GM12872 (cell line): ENCODE results near the gene IRAK1BP1.

Source experiments
- TF ChIP-seq, protein P1 (sequence below): IDR thresholded peaks from 3 replicates; pipeline ENCODE4 v1.5.1; 2011; ENCODE audit warnings: low read depth, mild to moderate bottlenecking, low read length, moderate library complexity; ENCODE audit not compliant: insufficient read depth

Gene IRAK1BP1

GRCh38 chr6:78867370-78868040 lies at the start of gene IRAK1BP1:
TSS of gene IRAK1BP1 (plus strand) at chr6:78867551. CDS start at chr6:78867577, 26 bp downstream.
- TF ChIP-seq, protein P1, sequence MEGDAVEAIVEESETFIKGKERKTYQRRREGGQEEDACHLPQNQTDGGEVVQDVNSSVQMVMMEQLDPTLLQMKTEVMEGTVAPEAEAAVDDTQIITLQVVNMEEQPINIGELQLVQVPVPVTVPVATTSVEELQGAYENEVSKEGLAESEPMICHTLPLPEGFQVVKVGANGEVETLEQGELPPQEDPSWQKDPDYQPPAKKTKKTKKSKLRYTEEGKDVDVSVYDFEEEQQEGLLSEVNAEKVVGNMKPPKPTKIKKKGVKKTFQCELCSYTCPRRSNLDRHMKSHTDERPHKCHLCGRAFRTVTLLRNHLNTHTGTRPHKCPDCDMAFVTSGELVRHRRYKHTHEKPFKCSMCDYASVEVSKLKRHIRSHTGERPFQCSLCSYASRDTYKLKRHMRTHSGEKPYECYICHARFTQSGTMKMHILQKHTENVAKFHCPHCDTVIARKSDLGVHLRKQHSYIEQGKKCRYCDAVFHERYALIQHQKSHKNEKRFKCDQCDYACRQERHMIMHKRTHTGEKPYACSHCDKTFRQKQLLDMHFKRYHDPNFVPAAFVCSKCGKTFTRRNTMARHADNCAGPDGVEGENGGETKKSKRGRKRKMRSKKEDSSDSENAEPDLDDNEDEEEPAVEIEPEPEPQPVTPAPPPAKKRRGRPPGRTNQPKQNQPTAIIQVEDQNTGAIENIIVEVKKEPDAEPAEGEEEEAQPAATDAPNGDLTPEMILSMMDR: peak; percentile 34; the same call in 2 of the 3 replicates

- TF ChIP-seq, protein P1: no peak
These were observed 43.3 kb upstream of the IRAK1BP1 start for GRCh38 chr6:78824045-78824444.

GRCh38 chr6:78829407-78829806 lies 37.9 kb upstream of the IRAK1BP1 start:
- TF ChIP-seq, protein P1: no peak

- TF ChIP-seq, protein P1: no peak
These were observed 36.5 kb upstream of the IRAK1BP1 start for GRCh38 chr6:78830805-78831204.

DNA sequence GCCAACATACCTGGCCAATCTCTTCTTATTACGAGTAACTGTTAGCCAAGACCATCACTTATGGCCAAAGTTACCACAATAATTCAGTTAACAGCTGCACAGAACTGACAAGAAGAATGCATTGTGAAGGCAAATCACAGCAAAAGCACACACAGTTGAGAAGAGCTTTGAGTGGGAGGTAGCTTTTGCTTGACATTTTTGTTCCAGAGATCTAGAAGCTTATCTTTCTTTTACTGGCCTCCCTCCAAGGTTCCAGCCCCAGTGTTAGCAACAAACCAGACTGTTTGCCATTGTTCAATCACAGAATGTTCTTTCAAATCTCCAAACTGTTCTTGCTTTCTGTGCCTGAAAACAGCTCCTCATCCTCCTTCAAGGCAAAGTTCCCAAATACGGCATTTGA lies 35.9 kb upstream of the IRAK1BP1 start:
- TF ChIP-seq, protein P1: no peak

DNA sequence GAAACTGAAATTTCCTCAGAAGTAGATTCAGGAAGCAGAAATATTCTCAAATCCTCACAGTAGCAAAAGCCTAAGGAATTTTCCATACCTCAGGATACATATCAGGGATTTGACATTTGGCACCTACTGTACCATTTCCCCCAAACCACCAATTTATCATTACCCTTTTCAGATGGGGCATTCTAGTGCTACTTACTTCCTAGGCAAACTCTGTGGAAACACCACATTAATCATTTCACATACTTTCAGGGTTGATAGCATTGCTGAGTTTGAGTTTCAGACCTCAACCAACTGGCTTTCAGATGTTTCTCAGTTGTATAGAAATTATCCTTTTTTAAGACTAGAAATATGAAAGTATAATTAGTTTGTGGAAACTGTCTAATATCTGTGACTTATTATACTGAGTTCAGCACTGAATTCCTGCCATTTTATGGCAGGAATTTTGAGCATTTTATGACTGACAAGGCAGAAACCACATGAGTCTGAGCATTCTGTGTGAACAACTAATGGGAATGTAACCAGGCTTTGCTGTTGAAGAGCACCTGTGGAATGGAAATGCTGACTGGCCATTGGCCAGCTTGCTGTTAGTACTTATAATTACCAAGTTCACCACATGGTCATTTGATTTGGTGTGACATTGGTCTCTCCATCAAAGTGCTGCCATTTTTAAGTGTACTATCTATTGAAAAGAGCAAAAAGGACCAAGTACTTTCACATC lies 35.1 kb upstream of the IRAK1BP1 start:
- TF ChIP-seq, protein P1: no peak

DNA sequence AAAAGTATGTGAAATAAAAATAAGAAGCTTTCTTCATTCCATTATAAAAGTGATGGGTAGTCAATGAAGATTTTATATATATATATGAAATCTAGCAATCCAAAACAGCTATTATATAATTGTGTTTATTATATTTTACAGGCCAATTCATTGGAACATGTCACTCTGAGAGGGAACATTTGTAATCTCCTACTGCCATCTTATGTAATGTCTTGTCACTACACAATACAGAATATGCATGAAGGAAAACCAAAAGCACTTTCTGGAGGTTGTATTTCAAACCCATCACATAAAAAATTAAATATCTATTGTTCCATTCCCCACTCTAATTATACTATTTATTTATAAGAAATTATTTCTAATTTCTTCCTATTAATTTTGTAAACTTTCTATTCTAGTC lies 31.5 kb upstream of the IRAK1BP1 start:
- TF ChIP-seq, protein P1: 0 out of 3 replicates have a peak, but pooled peaks have one; percentile 3
